Measurements from ENCODE around the gene CEACAM20.
"Not testable (repeated sequence)": the region's sequence is repeated elsewhere in the genome, so short reads cannot be mapped to it uniquely, and the experiment has no call there.

Gene CEACAM20

GRCh38 chr19:44544031-44544430, 14.6 kb upstream of the CEACAM20 start:
- no peak for DNase-seq

- no peak for DNase-seq
Measured at GRCh38 chr19:44542671-44543070, 13.2 kb upstream of the CEACAM20 start.

GRCh38 chr19:44540736-44541135, 11.3 kb upstream of the CEACAM20 start:
- no peak for DNase-seq

GRCh38 chr19:44539991-44540390, 10.5 kb upstream of the CEACAM20 start:
- DNase-seq, result no peak

GRCh38 chr19:44539236-44539826, 9.9 kb upstream of the CEACAM20 start:
- DNase-seq, result no peak

GRCh38 chr19:44535361-44535760, 5.9 kb upstream of the CEACAM20 start:
- DNase-seq, result not testable (repeated sequence)

- no peak for DNase-seq
Measured at GRCh38 chr19:44532819-44533218, 3.3 kb upstream of the CEACAM20 start.

- no peak for DNase-seq
Measured at GRCh38 chr19:44530777-44531176, 1.3 kb upstream of the CEACAM20 start.

- DNase-seq, result no peak
Measured at GRCh38 chr19:44527554-44527953, 1.9 kb downstream of the CEACAM20 start.

GRCh38 chr19:44525721-44526430, 3.6 kb downstream of the CEACAM20 start:
- DNase-seq, result no peak

GRCh38 chr19:44521370-44521769, 8.1 kb downstream of the CEACAM20 start:
- DNase-seq, result no peak

- no peak for DNase-seq
Measured at GRCh38 chr19:44517146-44517545, 12.3 kb downstream of the CEACAM20 start.

GRCh38 chr19:44515907-44516306, 13.6 kb downstream of the CEACAM20 start:
- DNase-seq, result no peak

GRCh38 chr19:44515031-44515430, 14.4 kb downstream of the CEACAM20 start:
- no peak for DNase-seq

- peak in 1 of 2 experiments; percentile 49 for DNase-seq
Measured at GRCh38 chr19:44512326-44513298, 16.9 kb downstream of the CEACAM20 start.

- DNase-seq, result no peak
Measured at GRCh38 chr19:44509478-44509877, 20.0 kb downstream of the CEACAM20 start.

- peak; percentile 99 to 100 for DNase-seq
Measured at GRCh38 chr19:44499962-44500949, 29.2 kb downstream of the CEACAM20 start, which contains the start of gene ZNF180. ZNF180 (minus strand) TSS chr19:44500522; CDS start chr19:44497334, 3,188 bp downstream.

- DNase-seq, result no peak
Measured at GRCh38 chr19:44499559-44499958, 29.9 kb downstream of the CEACAM20 start.

GRCh38 chr19:44498988-44499387, 30.5 kb downstream of the CEACAM20 start:
- no peak for DNase-seq

- DNase-seq, result no peak
Measured at GRCh38 chr19:44496711-44497110, 32.8 kb downstream of the CEACAM20 start.

- DNase-seq, result peak; percentile 4 to 29
Measured at GRCh38 chr19:44476559-44477408, 52.7 kb downstream of the CEACAM20 start.
